ENCODE data around the gene PTK7. TPM values are rescaled to one million over a fixed set of nuclear protein-coding genes. Genes with fewer than 3 reads are reported as not detected.
"Not testable (repeated sequence)": the region's sequence is repeated elsewhere in the genome, so short reads cannot be mapped to it uniquely, and the experiment has no call there.

The PTK7 gene
- total and polyA plus RNA-seq, 7 donors = 0.17 to 1.6 (median 0.67) TPM

GRCh38 chr6:43130429-43130828 lies 54.3 kb downstream of the PTK7 start:
- ATAC-seq = no peak
- no peaks in the 10 kb centered on the region for H3K9me3 ChIP-seq
- H3K27me3 ChIP-seq (ENCODE audit: insufficient read depth in 3 of 3, low read length in 2 of 3) = no peaks in the 10 kb centered on the region
- H3K36me3 ChIP-seq (ENCODE audit: insufficient read depth in 1 of 2, low read depth in 1 of 2) = no peaks in the 10 kb centered on the region
- 94 to 99% (median 94%) methylated on average over 7 of the region's 7 CpGs for WGBS, 3 donors
- no peak overlapping the region for H3K4me3 ChIP-seq
- H3K4me1 ChIP-seq = no peaks in the 10 kb centered on the region
- no peak overlapping the region for H3K27ac ChIP-seq
- intact Hi-C loops (cut with DNase I) = no loop called here
- no peak for DNase-seq
- TF ChIP-seq, protein P1, sequence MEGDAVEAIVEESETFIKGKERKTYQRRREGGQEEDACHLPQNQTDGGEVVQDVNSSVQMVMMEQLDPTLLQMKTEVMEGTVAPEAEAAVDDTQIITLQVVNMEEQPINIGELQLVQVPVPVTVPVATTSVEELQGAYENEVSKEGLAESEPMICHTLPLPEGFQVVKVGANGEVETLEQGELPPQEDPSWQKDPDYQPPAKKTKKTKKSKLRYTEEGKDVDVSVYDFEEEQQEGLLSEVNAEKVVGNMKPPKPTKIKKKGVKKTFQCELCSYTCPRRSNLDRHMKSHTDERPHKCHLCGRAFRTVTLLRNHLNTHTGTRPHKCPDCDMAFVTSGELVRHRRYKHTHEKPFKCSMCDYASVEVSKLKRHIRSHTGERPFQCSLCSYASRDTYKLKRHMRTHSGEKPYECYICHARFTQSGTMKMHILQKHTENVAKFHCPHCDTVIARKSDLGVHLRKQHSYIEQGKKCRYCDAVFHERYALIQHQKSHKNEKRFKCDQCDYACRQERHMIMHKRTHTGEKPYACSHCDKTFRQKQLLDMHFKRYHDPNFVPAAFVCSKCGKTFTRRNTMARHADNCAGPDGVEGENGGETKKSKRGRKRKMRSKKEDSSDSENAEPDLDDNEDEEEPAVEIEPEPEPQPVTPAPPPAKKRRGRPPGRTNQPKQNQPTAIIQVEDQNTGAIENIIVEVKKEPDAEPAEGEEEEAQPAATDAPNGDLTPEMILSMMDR (IDR thresholded peaks at IDR 0.05) = no peak

DNA sequence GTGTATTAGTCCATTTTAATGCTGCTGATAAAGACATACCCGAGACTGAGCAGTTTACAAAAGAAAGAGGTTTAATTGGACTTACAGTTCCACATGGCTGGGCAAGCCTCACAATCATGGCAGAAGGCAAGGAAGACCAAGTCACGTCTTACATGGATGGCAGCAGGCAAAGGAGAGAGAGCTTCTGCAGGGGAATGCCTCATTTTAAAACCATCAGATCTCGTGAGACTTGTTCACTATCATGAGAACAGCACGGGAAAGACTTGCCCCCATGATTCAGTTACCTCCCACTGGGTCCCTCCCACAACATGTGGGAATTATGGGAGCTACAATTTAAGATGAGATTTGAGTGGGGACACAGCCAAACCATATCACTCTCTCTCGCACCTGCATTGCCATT lies 55.3 kb downstream of the PTK7 start:
- H3K36me3 ChIP-seq (ENCODE audit: insufficient read depth in 1 of 2, low read depth in 1 of 2); H3K27me3 ChIP-seq (ENCODE audit: insufficient read depth in 3 of 3, low read length in 2 of 3); H3K4me1 ChIP-seq; ATAC-seq; intact Hi-C loops (cut with DNase I); DNase-seq; H3K27ac ChIP-seq; H3K4me3 ChIP-seq; H3K9me3 ChIP-seq: not testable (repeated sequence)
- 80 to 87% (median 80%) methylated on average over 5 of the region's 5 CpGs for WGBS, 3 donors

DNA sequence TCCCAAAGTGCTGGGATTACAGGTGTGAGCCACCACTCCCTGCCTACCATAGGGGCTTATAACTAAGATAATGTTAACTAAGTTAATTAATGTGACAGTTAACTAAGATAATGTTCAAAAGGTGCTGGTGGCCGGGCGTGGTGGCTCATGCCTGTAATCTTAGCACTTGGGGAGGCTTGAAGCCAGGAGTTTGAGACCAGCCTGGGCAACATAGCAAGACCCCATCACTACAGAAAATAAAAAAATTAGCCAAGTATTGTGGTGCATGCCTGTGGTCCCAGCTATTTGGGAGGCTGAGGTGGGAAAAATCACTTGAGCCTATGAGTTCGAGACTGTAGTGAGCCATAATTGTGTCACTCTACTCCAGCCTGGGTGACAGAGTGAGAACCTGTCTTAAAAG lies 62.2 kb downstream of the PTK7 start:
- 95 to 100% (median 97%) methylated on average over 3 of the region's 3 CpGs for WGBS, 3 donors
- H3K27ac ChIP-seq = no peak overlapping the region
- no peak overlapping the region for H3K4me3 ChIP-seq
- H3K27me3 ChIP-seq (ENCODE audit: insufficient read depth in 3 of 3, low read length in 2 of 3) = no peaks in the 10 kb centered on the region
- intact Hi-C loops (cut with DNase I) = no loop called here
- TF ChIP-seq, protein P1 (IDR thresholded peaks at IDR 0.05) = no peak
- H3K4me1 ChIP-seq = no peaks in the 10 kb centered on the region
- DNase-seq = no peak
- H3K36me3 ChIP-seq (ENCODE audit: insufficient read depth in 1 of 2, low read depth in 1 of 2) = no peaks in the 10 kb centered on the region
- H3K9me3 ChIP-seq = no peaks in the 10 kb centered on the region
- ATAC-seq = no peak

DNA sequence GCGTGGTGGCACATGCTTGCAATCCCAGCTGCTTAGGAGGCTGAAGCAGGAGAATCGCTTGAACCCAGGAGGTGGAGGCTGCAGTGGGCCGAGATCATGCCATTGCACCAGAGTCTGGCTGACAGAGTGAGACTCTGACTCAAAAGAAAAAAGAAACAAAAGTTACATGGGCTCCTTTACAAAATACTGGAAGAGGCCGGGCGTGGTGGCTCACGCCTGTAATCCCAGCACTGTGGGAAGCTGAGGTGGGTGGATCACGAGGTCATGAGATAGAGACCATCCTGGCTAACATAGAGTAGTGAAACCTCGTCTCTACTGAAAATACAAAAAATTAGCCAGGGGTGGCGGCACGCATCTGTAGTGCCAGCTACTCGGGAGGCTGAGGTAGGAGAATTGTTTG lies 63.9 kb downstream of the PTK7 start:
- not testable (repeated sequence) for H3K27ac ChIP-seq; H3K4me3 ChIP-seq; DNase-seq; H3K36me3 ChIP-seq (ENCODE audit: insufficient read depth in 1 of 2, low read depth in 1 of 2); H3K27me3 ChIP-seq (ENCODE audit: insufficient read depth in 3 of 3, low read length in 2 of 3); H3K4me1 ChIP-seq; H3K9me3 ChIP-seq; ATAC-seq
- WGBS, 3 donors = 86 to 89% (median 89%) methylated on average over 11 of the region's 11 CpGs
- intact Hi-C loops (cut with DNase I) = loop anchor here (5.0 kb wide), 2 partner anchors 68 to 238 kb away; no protein-coding TSS in a partner anchor

GRCh38 chr6:43141644-43142043 lies 65.5 kb downstream of the PTK7 start:
- H3K27me3 ChIP-seq (ENCODE audit: insufficient read depth in 3 of 3, low read length in 2 of 3) = no peaks in the 10 kb centered on the region
- TF ChIP-seq, protein P1 (IDR thresholded peaks at IDR 0.05) = no peak
- no peaks in the 10 kb centered on the region for H3K9me3 ChIP-seq
- H3K4me1 ChIP-seq = peaks cover 8% of the 10 kb centered on the region
- H3K27ac ChIP-seq = no peak overlapping the region
- H3K36me3 ChIP-seq (ENCODE audit: insufficient read depth in 1 of 2, low read depth in 1 of 2) = no peaks in the 10 kb centered on the region
- no peak for DNase-seq
- no peak for ATAC-seq
- 76 to 83% (median 78%) methylated on average over 16 of the region's 16 CpGs for WGBS, 3 donors
- no peak overlapping the region for H3K4me3 ChIP-seq
- intact Hi-C loops (cut with DNase I) = loop anchor here (2.0 to 5.0 kb wide), 3 partner anchors 69 to 239 kb away; no protein-coding TSS in a partner anchor

DNA sequence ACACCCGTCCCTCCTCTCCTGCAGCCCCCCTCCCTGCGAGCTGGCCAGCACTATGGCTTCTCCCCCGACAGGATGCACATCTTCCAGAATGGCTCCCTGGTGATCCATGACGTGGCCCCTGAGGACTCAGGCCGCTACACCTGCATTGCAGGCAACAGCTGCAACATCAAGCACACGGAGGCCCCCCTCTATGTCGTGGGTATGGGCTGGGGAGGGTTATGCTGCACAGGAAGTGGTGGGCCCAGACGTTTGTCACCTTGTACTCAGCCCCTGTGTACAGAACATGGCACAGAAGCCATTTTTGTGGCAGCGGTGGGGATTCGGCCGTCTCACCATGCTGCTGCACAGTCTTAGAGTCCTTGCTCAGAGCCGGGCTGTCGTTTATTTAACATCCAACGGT lies 66.0 kb downstream of the PTK7 start:
- WGBS, 3 donors = 72 to 75% (median 73%) methylated on average over 12 to 14 of the region's 14 CpGs
- ATAC-seq = no peak
- peaks cover 12% of the 10 kb centered on the region for H3K4me1 ChIP-seq
- H3K27me3 ChIP-seq (ENCODE audit: insufficient read depth in 3 of 3, low read length in 2 of 3) = no peaks in the 10 kb centered on the region
- DNase-seq = no peak
- intact Hi-C loops (cut with DNase I) = loop anchor here (2.0 to 5.0 kb wide), 3 partner anchors 70 to 240 kb away; no protein-coding TSS in a partner anchor
- no peak overlapping the region for H3K4me3 ChIP-seq
- H3K27ac ChIP-seq = no peak overlapping the region
- TF ChIP-seq, protein P1 (IDR thresholded peaks at IDR 0.05) = no peak
- H3K36me3 ChIP-seq (ENCODE audit: insufficient read depth in 1 of 2, low read depth in 1 of 2) = no peaks in the 10 kb centered on the region
- H3K9me3 ChIP-seq = no peaks in the 10 kb centered on the region

All from psoas muscle (tissue), 8 donors.